OCI-LY7 (cell line): ENCODE data around the gene KCTD8.

Source experiments
- EZH2phosphoT487 ChIP-seq: fragments of 200-600 bp; sonication (generic); IDR thresholded peaks from 2 replicates; pipeline ENCODE4 v1.6.1; 2018; ENCODE audit warnings: low read depth, borderline replicate concordance, mild to moderate bottlenecking, mixed run types, antibody characterized with exemption, low read length, moderate library complexity, mixed read lengths
- TF ChIP-seq, protein P1 (sequence below): fragments of 200-600 bp; sonication (generic); conservative IDR thresholded peaks from 2 replicates; pipeline ENCODE4 v1.5.1; 2014; ENCODE audit warnings: mild to moderate bottlenecking, antibody characterized with exemption, low read length, moderate library complexity, mixed read lengths

DNA sequence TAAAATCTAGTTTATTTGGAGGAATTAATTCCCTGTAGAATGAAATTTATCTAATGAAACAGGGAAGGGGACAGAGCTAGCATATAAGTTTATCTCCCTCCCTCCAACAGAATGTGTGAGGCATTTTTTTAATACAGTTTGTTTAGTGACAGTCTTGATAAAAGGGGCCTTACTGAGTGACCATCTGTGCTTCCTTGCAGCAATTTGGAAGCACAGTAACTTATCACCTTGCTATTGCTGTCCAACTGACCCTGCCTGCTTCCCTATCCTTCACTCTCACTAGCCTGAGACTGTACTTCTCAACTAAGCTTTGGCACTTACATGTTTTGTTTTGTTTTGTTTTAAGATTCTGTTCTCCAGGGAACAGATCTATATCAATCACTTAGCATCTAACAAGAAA lies 31.1 kb upstream of the KCTD8 start:
- TF ChIP-seq, protein P1, sequence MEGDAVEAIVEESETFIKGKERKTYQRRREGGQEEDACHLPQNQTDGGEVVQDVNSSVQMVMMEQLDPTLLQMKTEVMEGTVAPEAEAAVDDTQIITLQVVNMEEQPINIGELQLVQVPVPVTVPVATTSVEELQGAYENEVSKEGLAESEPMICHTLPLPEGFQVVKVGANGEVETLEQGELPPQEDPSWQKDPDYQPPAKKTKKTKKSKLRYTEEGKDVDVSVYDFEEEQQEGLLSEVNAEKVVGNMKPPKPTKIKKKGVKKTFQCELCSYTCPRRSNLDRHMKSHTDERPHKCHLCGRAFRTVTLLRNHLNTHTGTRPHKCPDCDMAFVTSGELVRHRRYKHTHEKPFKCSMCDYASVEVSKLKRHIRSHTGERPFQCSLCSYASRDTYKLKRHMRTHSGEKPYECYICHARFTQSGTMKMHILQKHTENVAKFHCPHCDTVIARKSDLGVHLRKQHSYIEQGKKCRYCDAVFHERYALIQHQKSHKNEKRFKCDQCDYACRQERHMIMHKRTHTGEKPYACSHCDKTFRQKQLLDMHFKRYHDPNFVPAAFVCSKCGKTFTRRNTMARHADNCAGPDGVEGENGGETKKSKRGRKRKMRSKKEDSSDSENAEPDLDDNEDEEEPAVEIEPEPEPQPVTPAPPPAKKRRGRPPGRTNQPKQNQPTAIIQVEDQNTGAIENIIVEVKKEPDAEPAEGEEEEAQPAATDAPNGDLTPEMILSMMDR, result no peak
- no peak for TF ChIP-seq EZH2phosphoT487
